GM23248 (cell line): ENCODE measurements around the gene TSPAN6. TPM values are rescaled to one million over a fixed set of nuclear protein-coding genes. Genes with fewer than 3 reads are reported as not detected.

ENCODE experiments used
- DNase-seq: peaks from one replicate; pipeline ENCODE4 v3.0.0-alpha.2; 2015
- H2AFZ ChIP-seq: fragments of 200-600 bp; sonication (generic); 2 replicates; pipeline ENCODE4 v1.6.1; 2016; ENCODE audit warnings: antibody characterized with exemption
- H3F3A ChIP-seq: fragments of 200-600 bp; sonication (generic); 2 replicates; pipeline ENCODE4 v1.6.1; 2016; ENCODE audit warnings: mild to moderate bottlenecking, antibody characterized with exemption, mixed run types; ENCODE audit not compliant: insufficient read depth
- H3K27ac ChIP-seq: fragments of 200-600 bp; sonication (generic); 2 replicates; pipeline ENCODE4 v1.5.1; 2016; ENCODE audit warnings: mild to moderate bottlenecking
- H3K27me3 ChIP-seq: fragments of 200-600 bp; sonication (generic); replicated peaks from 2 replicates; pipeline ENCODE4 v1.6.1; 2016; ENCODE audit warnings: mild to moderate bottlenecking; ENCODE audit not compliant: insufficient read depth
- H3K36me3 ChIP-seq: fragments of 200-600 bp; sonication (generic); 2 replicates; pipeline ENCODE4 v1.6.1; 2016; ENCODE audit warnings: low read depth, mild to moderate bottlenecking
- H3K4me1 ChIP-seq: fragments of 200-600 bp; sonication (generic); 2 replicates; pipeline ENCODE4 v1.6.1; 2016; ENCODE audit warnings: mild to moderate bottlenecking; ENCODE audit not compliant: insufficient read depth
- H3K4me2 ChIP-seq: fragments of 200-600 bp; sonication (generic); one replicate; pipeline ENCODE4 v1.6.1; 2016; ENCODE audit warnings: mild to moderate bottlenecking; ENCODE audit not compliant: unreplicated experiment
- H3K4me3 ChIP-seq: fragments of 200-600 bp; sonication (generic); 2 replicates; pipeline ENCODE4 v1.5.1; 2016; ENCODE audit warnings: mild to moderate bottlenecking
- H3K79me2 ChIP-seq: fragments of 200-600 bp; sonication (generic); 2 replicates; pipeline ENCODE4 v1.6.1; 2016; ENCODE audit warnings: mild to moderate bottlenecking; ENCODE audit not compliant: insufficient read depth
- H3K9ac ChIP-seq: fragments of 200-600 bp; sonication (generic); 2 replicates; pipeline ENCODE4 v1.6.1; 2016; ENCODE audit warnings: mild to moderate bottlenecking
- H3K9me2 ChIP-seq: fragments of 200-600 bp; sonication (generic); 2 replicates; pipeline ENCODE4 v1.6.1; 2016; ENCODE audit warnings: mixed run types, mild to moderate bottlenecking, moderate library complexity; ENCODE audit not compliant: insufficient read depth
- H3K9me3 ChIP-seq: fragments of 200-600 bp; sonication (generic); one replicate; pipeline ENCODE4 v1.6.1; 2017; ENCODE audit warnings: low read depth
- H4K20me1 ChIP-seq: fragments of 200-600 bp; sonication (generic); 2 replicates; pipeline ENCODE4 v1.6.0; 2016; ENCODE audit not compliant: insufficient read depth
- EZH2 ChIP-seq: fragments of 200-600 bp; sonication (generic); IDR thresholded peaks from 2 replicates; pipeline ENCODE4 v1.6.1; 2018; ENCODE audit warnings: antibody characterized with exemption, mild to moderate bottlenecking; ENCODE audit not compliant: insufficient read depth, poor library complexity, severe bottlenecking
- EZH2phosphoT487 ChIP-seq: fragments of 200-600 bp; sonication (generic); IDR thresholded peaks from 2 replicates; pipeline ENCODE4 v1.6.1; 2018; ENCODE audit warnings: antibody characterized with exemption, moderate library complexity, mild to moderate bottlenecking, low read depth; ENCODE audit not compliant: insufficient read depth
- WGBS, 2 experiments: methylation state at CpG; one replicate each; pipeline ENCODE4 v1.1.6; 2015 to 2017; ENCODE audit warnings: low lambda C conversion rate in 2 of 2, low coverage in 1 of 2; ENCODE audit errors: missing lambda C conversion rate in 2 of 2; 5-methylcytosine and 5-hydroxymethylcytosine counted together
- in situ Hi-C: fragments of 300-500 bp; cut with MboI; formaldehyde crosslinking; loops from 2 replicates; pipeline ENCODE4 v1.15.0; 2020
- polyA plus RNA-seq: library from polyadenylated mRNA; unstranded; fragments of >200 nt; fragmentation: Nextera tagmentation; extraction: Ambion mirVana; gene quantifications from 2 replicates; pipeline ENCODE4 v1.2.1, GENCODE V29; 2016
- total RNA-seq: library from RNA; depleted of rRNA; stranded (reverse); fragments of >200 nt; shearing (Covaris generic); gene quantifications from 2 replicates; pipeline ENCODE4 v1.2.3, GENCODE V29; 2014

The TSPAN6 gene
- total and polyA plus RNA-seq, 2 experiments from 2014 or later: 24.3 to 37.8 TPM

- H3K4me3 ChIP-seq: no peak overlapping the region
- TF ChIP-seq EZH2phosphoT487 (no peak), EZH2 (no peak)
- no peaks in the 10 kb centered on the region for H3K36me3 ChIP-seq
- 0 out of 2 replicates have a peak, but pooled peaks cover 7% of the 10 kb centered on the region for H3K4me1 ChIP-seq
- no peaks in the 10 kb centered on the region for H3K79me2 ChIP-seq
- H3K9ac ChIP-seq: no peak overlapping the region
- peak; percentile 70 for DNase-seq
- no peaks in the 10 kb centered on the region for H4K20me1 ChIP-seq
- H3K9me3 ChIP-seq: no peaks in the 10 kb centered on the region
- H2AFZ ChIP-seq: peak overlapping the region; percentile 75
- H3K27me3 ChIP-seq: no peaks in the 10 kb centered on the region
- no peak overlapping the region for H3K27ac ChIP-seq
- WGBS, 2 experiments: 30 to 33% methylated on average over 3 of the region's 3 CpGs
- H3K4me2 ChIP-seq: peak overlapping the region; percentile 12
- in situ Hi-C loops: no loop called here
- H3F3A ChIP-seq: no peaks in the 10 kb centered on the region
- no peaks in the 10 kb centered on the region for H3K9me2 ChIP-seq
Measured at GRCh38 chrX:100615005-100615404, 21.6 kb downstream of the TSPAN6 start.

- no peak overlapping the region for H3K27ac ChIP-seq
- H3K27me3 ChIP-seq: no peaks in the 10 kb centered on the region
- no peaks in the 10 kb centered on the region for H3F3A ChIP-seq
- H3K79me2 ChIP-seq: no peaks in the 10 kb centered on the region
- in situ Hi-C loops: no loop called here
- H3K9me2 ChIP-seq: no peaks in the 10 kb centered on the region
- no peak overlapping the region for H2AFZ ChIP-seq
- 70 to 71% methylated on average over 2 to 5 of the region's 5 CpGs for WGBS, 2 experiments
- no peak overlapping the region for H3K4me2 ChIP-seq
- H3K9ac ChIP-seq: no peak overlapping the region
- no peaks in the 10 kb centered on the region for H3K36me3 ChIP-seq
- H3K4me1 ChIP-seq: 0 out of 2 replicates have a peak, but pooled peaks cover 7% of the 10 kb centered on the region
- H4K20me1 ChIP-seq: no peaks in the 10 kb centered on the region
- no peak overlapping the region for H3K4me3 ChIP-seq
- H3K9me3 ChIP-seq: no peaks in the 10 kb centered on the region
- TF ChIP-seq EZH2phosphoT487 (no peak), EZH2 (no peak)
- DNase-seq: no peak
Measured at GRCh38 chrX:100611951-100612350, 24.7 kb downstream of the TSPAN6 start.

DNA sequence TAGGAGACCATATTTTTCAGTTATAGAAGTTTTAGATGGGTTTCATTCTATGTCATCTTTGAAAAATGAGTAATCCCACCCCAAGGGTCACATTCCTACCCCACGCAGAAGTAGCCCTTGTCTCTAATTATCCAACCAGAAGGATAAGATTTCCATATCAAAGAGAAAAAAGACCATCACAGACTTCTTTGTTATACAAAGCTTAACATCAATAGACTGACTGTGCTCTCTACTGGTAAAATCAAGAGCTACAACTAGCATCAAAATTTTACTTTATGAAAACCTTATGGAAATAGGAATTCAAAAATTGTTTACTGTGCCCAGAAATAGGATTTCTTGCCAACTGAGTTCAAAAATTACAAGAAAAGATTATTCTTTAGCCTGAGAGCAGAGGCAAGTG, 27.0 kb downstream of the TSPAN6 start:
- no peaks in the 10 kb centered on the region for H4K20me1 ChIP-seq
- no peaks in the 10 kb centered on the region for H3K9me2 ChIP-seq
- H3K4me3 ChIP-seq: no peak overlapping the region
- H3K4me2 ChIP-seq: no peak overlapping the region
- no peak for TF ChIP-seq EZH2phosphoT487
- H3K36me3 ChIP-seq: no peaks in the 10 kb centered on the region
- H3K27me3 ChIP-seq: no peaks in the 10 kb centered on the region
- no peak overlapping the region for H2AFZ ChIP-seq
- H3K79me2 ChIP-seq: no peaks in the 10 kb centered on the region
- no peaks in the 10 kb centered on the region for H3K4me1 ChIP-seq
- H3K27ac ChIP-seq: no peak overlapping the region
- WGBS, 2 experiments: 0% methylated on average over 1 of the region's 1 CpG
- no peaks in the 10 kb centered on the region for H3F3A ChIP-seq
- no peaks in the 10 kb centered on the region for H3K9me3 ChIP-seq
- DNase-seq: no peak
- no peak overlapping the region for H3K9ac ChIP-seq
- in situ Hi-C loops: no loop called here

DNA sequence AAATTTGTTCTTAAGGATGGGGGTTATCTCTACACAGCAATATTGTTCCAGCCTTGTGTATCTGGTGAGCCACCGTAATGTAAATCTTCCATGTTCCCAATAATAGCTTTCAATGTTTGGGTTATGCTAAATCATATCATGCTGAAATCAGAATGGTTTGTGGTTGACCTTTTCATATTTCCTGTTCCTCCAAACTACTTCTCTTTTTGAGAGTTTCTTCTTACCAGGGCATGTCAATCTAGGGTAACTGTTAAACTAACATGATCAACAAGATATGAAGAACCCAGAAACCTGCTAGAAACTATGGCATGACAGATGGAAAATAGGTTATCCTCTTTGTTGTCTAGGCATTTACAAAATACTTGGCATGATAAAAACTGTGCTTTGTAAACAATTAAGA, 29.9 kb downstream of the TSPAN6 start:
- no peaks in the 10 kb centered on the region for H3F3A ChIP-seq
- no peak overlapping the region for H3K4me3 ChIP-seq
- no peaks in the 10 kb centered on the region for H3K9me2 ChIP-seq
- H3K9me3 ChIP-seq: no peaks in the 10 kb centered on the region
- H3K27me3 ChIP-seq: no peaks in the 10 kb centered on the region
- TF ChIP-seq EZH2phosphoT487: no peak
- no peak for TF ChIP-seq EZH2
- H3K79me2 ChIP-seq: no peaks in the 10 kb centered on the region
- no peaks in the 10 kb centered on the region for H4K20me1 ChIP-seq
- DNase-seq: no peak
- in situ Hi-C loops: no loop called here
- H3K9ac ChIP-seq: no peak overlapping the region
- no peak overlapping the region for H3K4me2 ChIP-seq
- H3K4me1 ChIP-seq: no peaks in the 10 kb centered on the region
- H3K36me3 ChIP-seq: no peaks in the 10 kb centered on the region
- no peak overlapping the region for H3K27ac ChIP-seq
- H2AFZ ChIP-seq: no peak overlapping the region
- WGBS, 2 experiments: 50 to 100% methylated on average over 1 of the region's 1 CpG

GRCh38 chrX:100600758-100601157, 35.8 kb downstream of the TSPAN6 start:
- H2AFZ ChIP-seq: no peak overlapping the region
- H4K20me1 ChIP-seq: no peaks in the 10 kb centered on the region
- in situ Hi-C loops: no loop called here
- H3K27ac ChIP-seq: no peak overlapping the region
- no peaks in the 10 kb centered on the region for H3K79me2 ChIP-seq
- no peak for DNase-seq
- no peak overlapping the region for H3K9ac ChIP-seq
- H3F3A ChIP-seq: no peaks in the 10 kb centered on the region
- H3K27me3 ChIP-seq: no peaks in the 10 kb centered on the region
- H3K4me2 ChIP-seq: no peak overlapping the region
- no peaks in the 10 kb centered on the region for H3K9me3 ChIP-seq
- no peak overlapping the region for H3K4me3 ChIP-seq
- no peaks in the 10 kb centered on the region for H3K4me1 ChIP-seq
- no peaks in the 10 kb centered on the region for H3K9me2 ChIP-seq
- H3K36me3 ChIP-seq: no peaks in the 10 kb centered on the region
- 91 to 100% methylated on average over 1 of the region's 1 CpG for WGBS, 2 experiments
- no peak for TF ChIP-seq EZH2phosphoT487
- no peak for TF ChIP-seq EZH2
